ENCODE measurements around the gene LDB1. TPM values are rescaled to one million over a fixed set of nuclear protein-coding genes. Genes with fewer than 3 reads are reported as not detected.

LDB1 gene
- total and polyA plus RNA-seq, 4 experiments from 2014 or later = 10.0 to 135 (median 89.8) TPM

GRCh38 chr10:102139281-102140110 lies 19.3 kb upstream of the LDB1 start:
- Histone ChIP-seq H3K4me1 (ENCODE audit: insufficient read depth, low read length) (peaks cover 24% of the 10 kb centered on the region), H3K36me3 (ENCODE audit: insufficient read depth, low read length) (peaks cover 51% of the 10 kb centered on the region), H3K4me3 (ENCODE audit: low read length in 2 of 2) (no peak overlapping the region), H3K9me3 (ENCODE audit: control insufficient read depth in 1 of 2, low read length in 2 of 2) (no peaks in the 10 kb centered on the region), H3K27me3 (ENCODE audit: insufficient read depth, low read length) (no peaks in the 10 kb centered on the region), H3K27ac (ENCODE audit: low read depth, low read length) (no peak overlapping the region)
- H3K27me3 Mint-ChIP-seq = no peaks in the 10 kb centered on the region
- peaks cover 14 to 31% (median 24%) of the 10 kb centered on the region in 4 donors for H3K4me1 Mint-ChIP-seq
- POLR2A ChIA-PET (ENCODE audit: partially characterized antibody) = interaction anchor here (1.1 to 2.1 kb wide), 2 partner anchors 12 to 17 kb away, joined by 3 to 8 read pairs; partner anchors contain the start of gene NOLC1
- peaks cover 0 to 4% (median 0%) of the 10 kb centered on the region in 8 donors for H3K9me3 Mint-ChIP-seq
- intact Hi-C loops (cut with micrococcal nuclease) = no loop called here
- CTCF ChIA-PET (ENCODE audit: partially characterized antibody) = interaction anchor here (1.0 to 2.0 kb wide), 3 partner anchors 23 to 255 kb away, joined by 3 to 5 read pairs (median 3); no protein-coding TSS in a partner anchor
- H3K4me3 Mint-ChIP-seq = no peak overlapping the region
- DNase-seq = no peak
- H3K36me3 Mint-ChIP-seq = peaks cover 30 to 70% of the 10 kb centered on the region in 2 donors
- peak overlapping the region in 4 of 7 donors; percentile 14 to 56 (median 31) for H3K27ac Mint-ChIP-seq

- peaks cover 0 to 2% (median 0%) of the 10 kb centered on the region in 8 donors for H3K9me3 Mint-ChIP-seq
- no peaks in the 10 kb centered on the region for H3K27me3 ChIP-seq (ENCODE audit: insufficient read depth, low read length)
- intact Hi-C loops (cut with micrococcal nuclease) = no loop called here
- H3K4me3 ChIP-seq (ENCODE audit: low read length in 2 of 2) = no peak overlapping the region
- CTCF ChIA-PET (ENCODE audit: partially characterized antibody) = interaction anchor here (1.7 to 2.3 kb wide), 2 partner anchors 94 to 263 kb away, joined by 4 to 5 read pairs; no protein-coding TSS in a partner anchor
- H3K9me3 ChIP-seq (ENCODE audit: control insufficient read depth in 1 of 2, low read length in 2 of 2) = no peaks in the 10 kb centered on the region
- H3K4me3 Mint-ChIP-seq = peak overlapping the region in 5 of 8 donors; percentile 26 to 63 (median 54)
- peaks cover 27 to 50% (median 39%) of the 10 kb centered on the region in 4 donors for H3K4me1 Mint-ChIP-seq
- H3K27me3 Mint-ChIP-seq = no peaks in the 10 kb centered on the region
- peak overlapping the region in 5 of 7 donors; percentile 16 to 85 (median 62) for H3K27ac Mint-ChIP-seq
- DNase-seq = no peak
- H3K36me3 Mint-ChIP-seq = peaks cover 12 to 56% of the 10 kb centered on the region in 2 donors
- peaks cover 38% of the 10 kb centered on the region for H3K4me1 ChIP-seq (ENCODE audit: insufficient read depth, low read length)
- peaks cover 34% of the 10 kb centered on the region for H3K36me3 ChIP-seq (ENCODE audit: insufficient read depth, low read length)
- H3K27ac ChIP-seq (ENCODE audit: low read depth, low read length) = no peak overlapping the region
- POLR2A ChIA-PET (ENCODE audit: partially characterized antibody) = interaction anchor here (0.6 to 2.0 kb wide), 4 partner anchors 12 to 368 kb away, joined by 3 to 9 read pairs (median 3); partner anchors contain the start of genes NOLC1 and SUFU
Observed at GRCh38 chr10:102135956-102136526, 15.9 kb upstream of the LDB1 start.

GRCh38 chr10:102134416-102134815 lies 14.2 kb upstream of the LDB1 start:
- CTCF ChIA-PET (ENCODE audit: partially characterized antibody) = interaction anchor here (1.5 to 2.3 kb wide), 3 partner anchors 17 to 264 kb away, joined by 4 to 5 read pairs (median 5); partner anchors contain the start of gene NOLC1
- peak overlapping the region; percentile 88 to 96 (median 95) for H3K27ac Mint-ChIP-seq
- peaks cover 18% of the 10 kb centered on the region for H3K36me3 ChIP-seq (ENCODE audit: insufficient read depth, low read length)
- peaks cover 38% of the 10 kb centered on the region for H3K4me1 ChIP-seq (ENCODE audit: insufficient read depth, low read length)
- peak overlapping the region; percentile 88 for H3K27ac ChIP-seq (ENCODE audit: low read depth, low read length)
- H3K9me3 ChIP-seq (ENCODE audit: control insufficient read depth in 1 of 2, low read length in 2 of 2) = no peaks in the 10 kb centered on the region
- peaks cover 27 to 50% (median 38%) of the 10 kb centered on the region in 4 donors for H3K4me1 Mint-ChIP-seq
- peak overlapping the region in 1 of 2 donors; percentile 61 for H3K4me3 ChIP-seq (ENCODE audit: low read length in 2 of 2)
- intact Hi-C loops (cut with micrococcal nuclease) = loop anchor here (5.0 kb wide), 2 partner anchors 93 to 328 kb away; partner anchors contain the start of gene ELOVL3
- peaks cover 0 to 2% (median 0%) of the 10 kb centered on the region in 8 donors for H3K9me3 Mint-ChIP-seq
- peak overlapping the region; percentile 92 to 99 (median 96) for H3K4me3 Mint-ChIP-seq
- peaks cover 7 to 39% of the 10 kb centered on the region in 2 donors for H3K36me3 Mint-ChIP-seq
- no peaks in the 10 kb centered on the region for H3K27me3 ChIP-seq (ENCODE audit: insufficient read depth, low read length)
- no peak for DNase-seq
- POLR2A ChIA-PET (ENCODE audit: partially characterized antibody) = interaction anchor here (1.0 to 2.0 kb wide), 2 partner anchors 11 to 17 kb away, joined by 4 to 9 read pairs; partner anchors contain the start of gene NOLC1
- no peaks in the 10 kb centered on the region for H3K27me3 Mint-ChIP-seq

- H3K36me3 Mint-ChIP-seq = peaks cover 0 to 31% of the 10 kb centered on the region in 2 donors
Observed at GRCh38 chr10:102133373-102134195, 13.4 kb upstream of the LDB1 start.

GRCh38 chr10:102132563-102133372 lies 12.6 kb upstream of the LDB1 start, which contains the start of gene PPRC1:
Gene PPRC1, plus strand, starts transcription at chr10:102133040. Its CDS starts 29 bp downstream, at chr10:102133069.
- Mint-ChIP-seq H3K4me1 (peaks cover 27 to 50% (median 38%) of the 10 kb centered on the region in 4 donors), H3K27ac (peak within 1 kb of the TSS; percentile 93 to 99 (median 96)), H3K36me3 (peaks cover 0 to 24% of the 10 kb centered on the region in 2 donors), H3K27me3 (no peaks in the 10 kb centered on the region), H3K4me3 (peak within 1 kb of the TSS; percentile 92 to 99 (median 96)), H3K9me3 (peaks cover 0 to 2% (median 0%) of the 10 kb centered on the region in 8 donors)
- Histone ChIP-seq H3K4me1 (ENCODE audit: insufficient read depth, low read length) (peaks cover 38% of the 10 kb centered on the region), H3K27me3 (ENCODE audit: insufficient read depth, low read length) (no peaks in the 10 kb centered on the region), H3K36me3 (ENCODE audit: insufficient read depth, low read length) (peaks cover 1% of the 10 kb centered on the region), H3K4me3 (ENCODE audit: low read length in 2 of 2) (peak within 1 kb of the TSS; percentile 55 to 61), H3K9me3 (ENCODE audit: control insufficient read depth in 1 of 2, low read length in 2 of 2) (no peaks in the 10 kb centered on the region), H3K27ac (ENCODE audit: low read depth, low read length) (peak within 1 kb of the TSS; percentile 88)
- ChIA-PET POLR2A (ENCODE audit: partially characterized antibody) (interaction anchor here (0.8 to 3.2 kb wide), 9 partner anchors 11 to 314 kb away, joined by 3 to 24 read pairs (median 6); partner anchors contain the start of genes LDB1, NOLC1 and OGA), CTCF (ENCODE audit: partially characterized antibody) (interaction anchor here (0.6 to 2.1 kb wide), 14 partner anchors 9 to 581 kb away, joined by 3 to 17 read pairs (median 6); partner anchors contain the start of genes CUEDC2, ELOVL3 and NOLC1)
- peak; percentile 97 to 99 (median 97) for DNase-seq
- intact Hi-C loops (cut with micrococcal nuclease) = loop anchor here (1.0 to 5.0 kb wide), 12 partner anchors 12 to 510 kb away; partner anchors contain the start of genes ACTR1A, ARMH3, ELOVL3 and GBF1

More at GRCh38 chr10:102133373-102134195, 13.4 kb upstream of the LDB1 start:
- Histone ChIP-seq H3K4me1 (ENCODE audit: insufficient read depth, low read length) (peaks cover 38% of the 10 kb centered on the region), H3K27ac (ENCODE audit: low read depth, low read length) (peak overlapping the region; percentile 88), H3K4me3 (ENCODE audit: low read length in 2 of 2) (peak overlapping the region; percentile 55 to 61), H3K36me3 (ENCODE audit: insufficient read depth, low read length) (peaks cover 10% of the 10 kb centered on the region), H3K27me3 (ENCODE audit: insufficient read depth, low read length) (no peaks in the 10 kb centered on the region), H3K9me3 (ENCODE audit: control insufficient read depth in 1 of 2, low read length in 2 of 2) (no peaks in the 10 kb centered on the region)
- CTCF ChIA-PET (ENCODE audit: partially characterized antibody) = interaction anchor here (1.5 to 2.3 kb wide), 2 partner anchors 18 to 97 kb away, joined by 5 read pairs; partner anchors contain the start of gene NOLC1
- POLR2A ChIA-PET (ENCODE audit: partially characterized antibody) = interaction anchor here (1.0 kb wide), 1 partner anchor 10 kb away, joined by 4 read pairs; no protein-coding TSS in a partner anchor
- peaks cover 27 to 50% (median 38%) of the 10 kb centered on the region in 4 donors for H3K4me1 Mint-ChIP-seq
- peaks cover 0 to 2% (median 0%) of the 10 kb centered on the region in 8 donors for H3K9me3 Mint-ChIP-seq
- peak overlapping the region; percentile 92 to 99 (median 96) for H3K4me3 Mint-ChIP-seq
- H3K27me3 Mint-ChIP-seq = no peaks in the 10 kb centered on the region
- intact Hi-C loops (cut with micrococcal nuclease) = loop anchor here (2.0 to 5.0 kb wide), 3 partner anchors 94 to 329 kb away; partner anchors contain the start of genes ELOVL3 and NFKB2
- peak in 3 of 5 donors; percentile 29 to 61 (median 31) for DNase-seq
- H3K27ac Mint-ChIP-seq = peak overlapping the region; percentile 93 to 99 (median 96)
